HFF-Myc (cell line): ENCODE results near the gene CUBN.

Source experiments
- DNase-seq: peaks from one replicate; pipeline ENCODE4 v3.0.0-alpha.2; 2011; ENCODE audit warnings: low read depth; ENCODE audit errors: extremely low read depth
- H3K4me3 ChIP-seq: replicated peaks from 2 replicates; pipeline ENCODE4 v1.5.1; 2011; ENCODE audit warnings: low read depth, mild to moderate bottlenecking, control low read depth, low read length
- CTCF ChIP-seq: IDR thresholded peaks from 2 replicates; pipeline ENCODE4 v1.5.1; 2012; ENCODE audit warnings: mild to moderate bottlenecking, low read depth, low read length, control low read depth; ENCODE audit errors: missing control alignments

Gene CUBN

GRCh38 chr10:16856567-16856966 is 273.0 kb downstream of the CUBN start:
- no peak overlapping the region for H3K4me3 ChIP-seq
- DNase-seq: no peak
- no peak for TF ChIP-seq CTCF

- TF ChIP-seq CTCF: no peak
- DNase-seq: no peak
- H3K4me3 ChIP-seq: no peak overlapping the region
Observed at GRCh38 chr10:16856092-16856491, 273.5 kb downstream of the CUBN start.

GRCh38 chr10:16854623-16855022 is 275.0 kb downstream of the CUBN start:
- no peak overlapping the region for H3K4me3 ChIP-seq
- no peak for TF ChIP-seq CTCF
- DNase-seq: no peak

- H3K4me3 ChIP-seq: no peak overlapping the region
- DNase-seq: no peak
- no peak for TF ChIP-seq CTCF
Observed at GRCh38 chr10:16853809-16854208, 275.8 kb downstream of the CUBN start.

- DNase-seq: no peak
- peak; percentile 37 for TF ChIP-seq CTCF
- H3K4me3 ChIP-seq: no peak overlapping the region
Observed at GRCh38 chr10:16853201-16853600, 276.4 kb downstream of the CUBN start.

GRCh38 chr10:16852624-16853023 is 277.0 kb downstream of the CUBN start:
- DNase-seq: no peak
- H3K4me3 ChIP-seq: no peak overlapping the region
- TF ChIP-seq CTCF: no peak

- DNase-seq: no peak
- no peak for TF ChIP-seq CTCF
- H3K4me3 ChIP-seq: no peak overlapping the region
Observed at GRCh38 chr10:16848562-16849154, 281.0 kb downstream of the CUBN start.
